ENCODE measurements around the gene ARSG. TPM values are rescaled to one million over a fixed set of nuclear protein-coding genes. Genes with fewer than 3 reads are reported as not detected.
A peak's percentile ranks its signal among the peaks of the same experiment; 100 is the strongest.

ARSG gene
- total RNA-seq, 1 donor from 2014 or later: 19.5 TPM

DNA sequence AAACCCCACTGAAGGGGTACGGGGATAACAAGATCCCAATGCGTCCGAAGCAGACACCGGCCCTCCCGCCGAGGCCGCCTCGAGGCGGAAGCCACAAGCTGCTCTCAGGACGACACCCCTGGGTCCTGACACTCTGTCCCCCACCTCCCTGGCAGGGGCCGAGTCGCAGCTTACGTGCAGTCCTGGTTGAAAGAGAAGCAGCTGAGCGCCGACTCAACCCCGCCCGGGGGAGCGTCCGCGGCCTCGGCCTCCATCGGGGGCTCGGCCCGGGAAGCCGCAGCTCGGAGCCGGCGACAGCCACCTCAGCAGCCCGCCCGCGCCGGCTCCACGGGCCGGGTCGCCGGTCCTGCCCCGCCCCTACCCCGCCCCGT lies 165.9 kb downstream of the ARSG start, which contains the start of gene WIPI1:
TSS of gene WIPI1 (minus strand) at position 329 of the 371 bp plus-strand sequence. CDS start at position 254, 75 bp downstream.
- H3K27ac ChIP-seq: no peak within 1 kb of the TSS
- no peaks in the 10 kb centered on the region for H3K36me3 ChIP-seq

GRCh38 chr17:68457539-68458259 lies 166.4 kb downstream of the ARSG start:
- Histone ChIP-seq H3K9ac (no peak overlapping the region), H3K36me3 (no peaks in the 10 kb centered on the region), H3K79me2 (ENCODE audit: low read depth) (no peaks in the 10 kb centered on the region), H2AFZ (replicated peaks) (peak overlapping the region; percentile 75), H3K27me3 (peaks cover 17% of the 10 kb centered on the region), H3F3A (ENCODE audit: low read depth) (peaks cover 21% of the 10 kb centered on the region), H3K4me1 (peaks cover 3% of the 10 kb centered on the region), H3K9me3 (ENCODE audit: low read depth) (no peaks in the 10 kb centered on the region), H4K20me1 (ENCODE audit: low read depth) (no peaks in the 10 kb centered on the region), H3K4me2 (peak overlapping the region; percentile 84), H3K4me3 (peak overlapping the region; percentile 71), H3K27ac (no peak overlapping the region)
- peak overlapping the region; percentile 82 for H3K4me3 Mint-ChIP-seq
- H3K36me3 Mint-ChIP-seq: no peaks in the 10 kb centered on the region
- no peaks in the 10 kb centered on the region for H3K9me3 Mint-ChIP-seq
- peaks cover 11% of the 10 kb centered on the region for H3K27me3 Mint-ChIP-seq (ENCODE audit: insufficient read depth, low read depth)
- DNase-seq (ENCODE audit: low spot score): peak; percentile 100
- peaks cover 25% of the 10 kb centered on the region for H3K4me1 Mint-ChIP-seq
- TF ChIP-seq CTCF (IDR thresholded peaks at IDR 0.05) (peak; percentile 21), EZH2 (IDR thresholded peaks at IDR 0.05) (no peak)
- no peak overlapping the region for H3K27ac Mint-ChIP-seq

More for the DNA sequence above, 165.9 kb downstream of the ARSG start, which contains the start of gene WIPI1:
- Histone ChIP-seq H3K4me3 (peak within 1 kb of the TSS; percentile 71), H4K20me1 (ENCODE audit: low read depth) (no peaks in the 10 kb centered on the region), H2AFZ (replicated peaks) (peak within 1 kb of the TSS; percentile 97), H3K9ac (peak within 1 kb of the TSS; percentile 32), H3K79me2 (ENCODE audit: low read depth) (no peaks in the 10 kb centered on the region), H3K4me1 (peaks cover 3% of the 10 kb centered on the region), H3F3A (ENCODE audit: low read depth) (peaks cover 21% of the 10 kb centered on the region), H3K9me3 (ENCODE audit: low read depth) (no peaks in the 10 kb centered on the region), H3K4me2 (peak within 1 kb of the TSS; percentile 92), H3K27me3 (peaks cover 17% of the 10 kb centered on the region)
- Mint-ChIP-seq H3K36me3 (no peaks in the 10 kb centered on the region), H3K4me3 (peak within 1 kb of the TSS; percentile 99), H3K4me1 (peaks cover 22% of the 10 kb centered on the region), H3K9me3 (no peaks in the 10 kb centered on the region), H3K27ac (peak within 1 kb of the TSS; percentile 46), H3K27me3 (ENCODE audit: insufficient read depth, low read depth) (peaks cover 11% of the 10 kb centered on the region)
- TF ChIP-seq EZH2phosphoT487 (IDR thresholded peaks at IDR 0.05) (no peak), CTCF (IDR thresholded peaks at IDR 0.05) (no peak), EZH2 (IDR thresholded peaks at IDR 0.05) (no peak)
- DNase-seq (ENCODE audit: low spot score): no peak

DNA sequence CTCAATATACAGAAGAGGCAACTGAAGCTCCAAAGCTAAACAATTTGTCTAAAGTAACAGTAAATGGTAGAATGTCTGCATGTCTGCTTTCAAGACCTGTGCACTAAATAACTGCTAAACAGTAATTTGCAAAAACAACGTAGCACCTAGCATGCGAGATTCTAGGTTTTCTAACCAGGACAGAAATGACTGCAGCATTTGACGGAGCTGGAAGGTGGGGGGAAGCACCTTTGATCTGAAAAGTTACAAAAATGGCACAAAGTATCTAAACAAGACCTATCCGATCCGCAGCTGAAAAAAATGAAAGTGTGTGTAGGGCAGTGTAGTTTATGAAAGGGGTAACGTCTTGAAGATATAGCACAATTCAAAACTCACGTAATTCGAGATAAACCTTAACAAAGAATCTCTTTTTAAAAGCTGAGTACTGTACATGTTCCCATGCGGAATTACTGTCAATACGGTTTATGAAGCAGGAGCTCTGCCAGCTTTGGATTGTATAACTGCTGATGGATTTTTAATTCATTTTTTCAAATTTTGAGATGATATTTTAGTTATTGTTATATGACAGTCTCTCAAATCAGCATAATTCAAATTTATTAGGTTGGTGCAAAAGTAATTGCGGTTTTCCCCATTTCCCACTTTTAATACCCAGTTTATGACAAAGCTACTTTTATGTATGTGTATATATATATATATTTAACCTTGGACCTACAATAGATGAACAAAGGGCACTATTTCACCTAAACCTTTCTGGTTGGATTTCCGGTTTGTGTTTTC lies 167.2 kb downstream of the ARSG start:
- no peak overlapping the region for H3K27ac Mint-ChIP-seq
- TF ChIP-seq CTCF (IDR thresholded peaks at IDR 0.05): no peak
- no peak for TF ChIP-seq EZH2phosphoT487 (IDR thresholded peaks at IDR 0.05)
- no peak for TF ChIP-seq EZH2 (IDR thresholded peaks at IDR 0.05)
- H3K36me3 Mint-ChIP-seq: no peaks in the 10 kb centered on the region
- peak overlapping the region; percentile 82 for H3K4me3 Mint-ChIP-seq
- Histone ChIP-seq H3K79me2 (ENCODE audit: low read depth) (no peaks in the 10 kb centered on the region), H2AFZ (replicated peaks) (peak overlapping the region; percentile 75), H3K4me1 (peaks cover 3% of the 10 kb centered on the region), H3F3A (ENCODE audit: low read depth) (peaks cover 21% of the 10 kb centered on the region), H3K4me2 (peak overlapping the region; percentile 84), H3K27me3 (peaks cover 17% of the 10 kb centered on the region), H3K36me3 (no peaks in the 10 kb centered on the region), H3K4me3 (peak overlapping the region; percentile 52), H4K20me1 (ENCODE audit: low read depth) (no peaks in the 10 kb centered on the region), H3K9ac (no peak overlapping the region), H3K9me3 (ENCODE audit: low read depth) (no peaks in the 10 kb centered on the region), H3K27ac (no peak overlapping the region)
- peaks cover 11% of the 10 kb centered on the region for H3K27me3 Mint-ChIP-seq (ENCODE audit: insufficient read depth, low read depth)
- no peak for DNase-seq (ENCODE audit: low spot score)
- H3K9me3 Mint-ChIP-seq: no peaks in the 10 kb centered on the region
- H3K4me1 Mint-ChIP-seq: peaks cover 25% of the 10 kb centered on the region
